Measurements from ENCODE around the gene SND1. TPM values are rescaled to one million over a fixed set of nuclear protein-coding genes. Genes with fewer than 3 reads are reported as not detected.

The SND1 gene
- total RNA-seq, 4 donors from 2014 or later: 84.2 to 98.8 (median 93.4) TPM

GRCh38 chr7:128084896-128085608, 433.1 kb downstream of the SND1 start:
- intact Hi-C loops (cut with DNase I): no loop called here
- Histone ChIP-seq H3K4me1 (no peaks in the 10 kb centered on the region), H3K36me3 (peaks cover 10 to 98% (median 24%) of the 10 kb centered on the region in 3 donors), H3K9me3 (no peaks in the 10 kb centered on the region), H3K4me3 (no peak overlapping the region), H3K27ac (no peak overlapping the region), H3K27me3 (no peaks in the 10 kb centered on the region)
- DNase-seq: no peak
- WGBS, 2 donors: 94 to 100% methylated on average over 1 to 2 of the region's 10 CpGs
- TF ChIP-seq CTCF (IDR thresholded peaks at IDR 0.05) (no peak), POLR2A (IDR thresholded peaks at IDR 0.05) (no peak)

GRCh38 chr7:128090492-128090891, 438.5 kb downstream of the SND1 start:
- intact Hi-C loops (cut with DNase I): no loop called here
- Histone ChIP-seq H3K36me3 (peaks cover 0 to 100% (median 24%) of the 10 kb centered on the region in 3 donors), H3K27ac (no peak overlapping the region), H3K27me3 (no peaks in the 10 kb centered on the region), H3K9me3 (no peaks in the 10 kb centered on the region), H3K4me3 (no peak overlapping the region), H3K4me1 (no peaks in the 10 kb centered on the region)
- TF ChIP-seq POLR2A (IDR thresholded peaks at IDR 0.05) (no peak), CTCF (IDR thresholded peaks at IDR 0.05) (no peak)
- 92 to 93% methylated on average over 9 of the region's 10 CpGs for WGBS, 2 donors
- DNase-seq: no peak

- intact Hi-C loops (cut with DNase I): no loop called here
- DNase-seq: no peak
These were observed 439.1 kb downstream of the SND1 start for GRCh38 chr7:128091106-128091505.

GRCh38 chr7:128092221-128092620, 440.2 kb downstream of the SND1 start:
- Histone ChIP-seq H3K27ac (no peak overlapping the region), H3K4me3 (no peak overlapping the region), H3K9me3 (no peaks in the 10 kb centered on the region), H3K27me3 (no peaks in the 10 kb centered on the region), H3K4me1 (no peaks in the 10 kb centered on the region), H3K36me3 (peaks cover 0 to 92% (median 14%) of the 10 kb centered on the region in 3 donors)
- WGBS, 2 donors: 71 to 86% methylated on average over 4 of the region's 5 CpGs
- TF ChIP-seq POLR2A (IDR thresholded peaks at IDR 0.05): no peak
- TF ChIP-seq CTCF (IDR thresholded peaks at IDR 0.05): no peak
- no peak for DNase-seq
- intact Hi-C loops (cut with DNase I): no loop called here

More at GRCh38 chr7:128091106-128091505, 439.1 kb downstream of the SND1 start:
- Histone ChIP-seq H3K36me3 (peaks cover 0 to 100% (median 20%) of the 10 kb centered on the region in 3 donors), H3K9me3 (no peaks in the 10 kb centered on the region), H3K4me3 (no peak overlapping the region), H3K27me3 (no peaks in the 10 kb centered on the region), H3K27ac (no peak overlapping the region), H3K4me1 (no peaks in the 10 kb centered on the region)
- WGBS, 2 donors: 54 to 74% methylated on average over 3 of the region's 3 CpGs
- TF ChIP-seq CTCF (IDR thresholded peaks at IDR 0.05) (no peak), POLR2A (IDR thresholded peaks at IDR 0.05) (no peak)

- Histone ChIP-seq H3K27me3 (no peaks in the 10 kb centered on the region), H3K27ac (no peak overlapping the region), H3K4me3 (no peak overlapping the region), H3K4me1 (no peaks in the 10 kb centered on the region), H3K36me3 (peaks cover 0 to 75% (median 13%) of the 10 kb centered on the region in 3 donors), H3K9me3 (no peaks in the 10 kb centered on the region)
- 70 to 86% methylated on average over 9 of the region's 14 CpGs for WGBS, 2 donors
- DNase-seq: no peak
- intact Hi-C loops (cut with DNase I): no loop called here
- TF ChIP-seq POLR2A (IDR thresholded peaks at IDR 0.05) (no peak), CTCF (IDR thresholded peaks at IDR 0.05) (no peak)
These were observed 441.9 kb downstream of the SND1 start for GRCh38 chr7:128093614-128094570.

All from esophagus squamous epithelium (tissue), 5 donors.